Skin epidermis (tissue), 12 donors: ENCODE measurements around the gene NAGLU.

Experiments used
- H3K27ac ChIP-seq, 21 experiments: fragments of 200-600 bp; sonication (generic) in 11 of 21; one replicate each; pipeline ENCODE4 v1.5.0; 2020; ENCODE audit warnings: mild to moderate bottlenecking in 3 of 21, inconsistent platforms in 2 of 21, moderate library complexity in 2 of 21
- H3K4me3 ChIP-seq, 7 experiments: fragments of 200-600 bp; sonication (generic) in 2 of 7; one replicate each; pipeline ENCODE4 v1.5.0; 2020; ENCODE audit warnings: inconsistent platforms in 2 of 7, mild to moderate bottlenecking in 2 of 7, moderate library complexity in 1 of 7

The NAGLU gene

DNA sequence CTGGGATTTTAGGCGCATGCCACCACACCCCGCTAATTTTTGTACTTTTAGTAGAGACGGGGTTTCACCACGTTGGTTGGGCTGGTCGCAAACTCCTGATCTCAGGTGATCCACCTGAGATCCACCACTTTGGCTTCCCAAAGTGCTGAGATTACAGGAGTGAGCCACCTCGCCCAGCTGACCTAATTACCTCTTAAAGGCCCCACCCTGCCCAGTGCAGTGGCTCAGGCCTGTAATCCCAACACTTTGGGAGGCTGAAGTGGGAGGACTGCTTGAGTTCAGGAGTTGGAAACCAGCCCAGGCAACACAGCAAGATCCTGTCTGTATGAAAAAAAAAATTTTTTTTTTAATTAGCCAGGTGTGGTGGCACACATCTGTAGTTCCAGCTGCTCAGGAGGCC lies 23.0 kb downstream of the NAGLU start:
- Histone ChIP-seq H3K4me3 (no peak overlapping the region), H3K27ac (peak overlapping the region in 4 of 21 experiments; percentile 3 to 30 (median 7))

DNA sequence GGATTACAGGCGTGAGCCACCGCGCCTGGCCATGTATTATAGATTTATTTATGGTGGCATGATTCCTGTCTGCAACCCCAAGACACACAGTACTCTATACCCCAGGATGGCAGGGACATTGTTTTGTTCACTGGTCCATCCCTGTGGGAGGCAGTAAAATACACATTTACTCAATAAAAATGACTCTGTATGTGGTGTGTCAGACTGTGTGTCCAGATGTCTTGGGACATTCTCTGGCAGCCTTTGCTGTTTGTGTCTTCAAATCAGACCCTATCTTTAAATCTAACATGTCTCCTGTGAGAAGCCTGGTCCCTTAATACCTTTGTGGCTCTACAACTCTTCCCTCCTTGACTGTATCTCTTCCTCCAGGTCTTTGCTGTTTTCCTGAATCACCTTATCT lies 24.2 kb downstream of the NAGLU start:
- Histone ChIP-seq H3K27ac (peak overlapping the region in 1 of 21 experiments; percentile 22), H3K4me3 (no peak overlapping the region)

GRCh38 chr17:42561897-42562387 lies 25.9 kb downstream of the NAGLU start, which contains the start of gene COASY:
Gene COASY, plus strand, starts transcription at chr17:42562148. Its CDS starts 475 bp downstream, at chr17:42562623.
- H3K27ac ChIP-seq, result peak within 1 kb of the TSS; percentile 64 to 97 (median 89)
- H3K4me3 ChIP-seq, result peak within 1 kb of the TSS; percentile 57 to 89 (median 72)

- Histone ChIP-seq H3K27ac (peak overlapping the region; percentile 64 to 97 (median 89)), H3K4me3 (peak overlapping the region; percentile 57 to 89 (median 72))
Measured at GRCh38 chr17:42562388-42563142, 26.5 kb downstream of the NAGLU start.

- Histone ChIP-seq H3K4me3 (peak overlapping the region; percentile 57 to 89 (median 72)), H3K27ac (peak overlapping the region in 20 of 21 experiments; percentile 25 to 97 (median 89))
Measured at GRCh38 chr17:42563143-42563509, 27.1 kb downstream of the NAGLU start.

GRCh38 chr17:42563543-42563942 lies 27.5 kb downstream of the NAGLU start:
- H3K4me3 ChIP-seq, result peak overlapping the region in 3 of 7 experiments; percentile 71 to 80 (median 76)

GRCh38 chr17:42563950-42564349 lies 27.9 kb downstream of the NAGLU start:
- H3K27ac ChIP-seq, result peak overlapping the region in 9 of 21 experiments; percentile 9 to 97 (median 88)
- no peak overlapping the region for H3K4me3 ChIP-seq

More at GRCh38 chr17:42563543-42563942, 27.5 kb downstream of the NAGLU start:
- H3K27ac ChIP-seq, result peak overlapping the region in 12 of 21 experiments; percentile 9 to 97 (median 88)

DNA sequence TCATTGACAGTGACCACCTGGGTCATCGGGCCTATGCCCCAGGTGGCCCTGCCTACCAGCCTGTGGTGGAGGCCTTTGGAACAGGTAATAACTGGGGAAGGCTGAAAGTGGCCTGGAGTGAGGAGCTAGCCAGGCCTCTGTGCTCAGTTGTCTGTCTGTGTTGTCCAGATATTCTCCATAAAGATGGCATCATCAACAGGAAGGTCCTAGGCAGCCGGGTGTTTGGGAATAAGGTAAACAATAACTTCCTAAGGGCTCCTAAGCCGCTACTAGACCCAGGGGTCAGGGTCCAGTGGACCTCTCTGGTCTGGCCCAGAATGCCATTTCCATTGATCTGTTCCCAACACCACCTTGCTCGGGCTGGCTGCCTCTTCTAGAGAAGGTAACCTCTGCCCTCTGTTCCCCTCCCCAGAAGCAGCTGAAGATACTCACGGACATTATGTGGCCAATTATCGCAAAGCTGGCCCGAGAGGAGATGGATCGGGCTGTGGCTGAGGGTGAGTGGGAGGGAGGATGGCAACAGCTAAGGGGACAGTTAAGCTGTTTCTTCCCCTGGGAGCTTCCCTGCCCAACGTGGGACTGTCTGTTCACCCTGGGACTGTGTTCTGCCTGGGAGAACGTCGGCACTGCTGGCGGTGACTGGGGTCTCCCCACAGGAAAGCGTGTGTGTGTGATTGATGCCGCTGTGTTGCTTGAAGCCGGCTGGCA lies 28.9 kb downstream of the NAGLU start:
- H3K27ac ChIP-seq, result peak overlapping the region in 4 of 21 experiments; percentile 12 to 97 (median 67)
- H3K4me3 ChIP-seq, result no peak overlapping the region

DNA sequence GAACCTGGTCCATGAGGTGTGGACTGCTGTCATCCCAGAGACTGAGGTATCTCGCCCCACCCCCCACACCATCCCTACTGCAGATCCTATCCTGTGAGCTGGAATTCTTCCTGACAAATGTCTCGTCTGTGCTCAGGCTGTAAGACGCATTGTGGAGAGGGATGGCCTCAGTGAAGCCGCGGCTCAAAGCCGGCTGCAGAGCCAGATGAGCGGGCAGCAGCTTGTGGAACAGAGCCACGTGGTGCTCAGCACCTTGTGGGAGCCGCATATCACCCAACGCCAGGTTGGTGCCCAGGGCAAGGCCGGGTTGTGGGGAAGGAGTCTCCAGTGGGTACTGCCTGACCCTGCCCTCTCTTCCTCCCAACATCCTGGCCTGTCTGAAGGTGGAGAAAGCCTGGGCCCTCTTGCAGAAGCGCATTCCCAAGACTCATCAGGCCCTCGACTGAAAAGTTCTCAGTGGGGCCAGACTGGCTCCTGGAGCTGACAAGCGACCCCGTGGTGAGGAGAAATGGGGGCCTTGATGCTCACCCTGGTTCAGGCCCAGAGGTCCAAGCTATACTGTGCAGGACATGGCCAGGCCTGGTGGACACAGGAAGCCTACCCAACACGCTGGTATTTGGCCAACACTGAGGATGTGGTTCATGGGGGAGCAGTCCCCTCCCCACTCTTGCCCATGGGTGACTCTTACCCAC lies 29.6 kb downstream of the NAGLU start:
- Histone ChIP-seq H3K4me3 (peak overlapping the region in 1 of 7 experiments; percentile 68), H3K27ac (peak overlapping the region in 13 of 21 experiments; percentile 92 to 100 (median 96))

- Histone ChIP-seq H3K27ac (peak overlapping the region in 20 of 21 experiments; percentile 89 to 100 (median 96)), H3K4me3 (peak overlapping the region; percentile 68 to 92 (median 80))
Measured at GRCh38 chr17:42566215-42566882, 30.3 kb downstream of the NAGLU start.

GRCh38 chr17:42566883-42567573 lies 31.0 kb downstream of the NAGLU start, which contains the start of gene MLX:
Gene MLX, plus strand, starts transcription at chr17:42567100. Its CDS starts 25 bp downstream, at chr17:42567125.
- H3K27ac ChIP-seq, result peak within 1 kb of the TSS; percentile 50 to 100 (median 95)
- peak within 1 kb of the TSS; percentile 68 to 92 (median 80) for H3K4me3 ChIP-seq

DNA sequence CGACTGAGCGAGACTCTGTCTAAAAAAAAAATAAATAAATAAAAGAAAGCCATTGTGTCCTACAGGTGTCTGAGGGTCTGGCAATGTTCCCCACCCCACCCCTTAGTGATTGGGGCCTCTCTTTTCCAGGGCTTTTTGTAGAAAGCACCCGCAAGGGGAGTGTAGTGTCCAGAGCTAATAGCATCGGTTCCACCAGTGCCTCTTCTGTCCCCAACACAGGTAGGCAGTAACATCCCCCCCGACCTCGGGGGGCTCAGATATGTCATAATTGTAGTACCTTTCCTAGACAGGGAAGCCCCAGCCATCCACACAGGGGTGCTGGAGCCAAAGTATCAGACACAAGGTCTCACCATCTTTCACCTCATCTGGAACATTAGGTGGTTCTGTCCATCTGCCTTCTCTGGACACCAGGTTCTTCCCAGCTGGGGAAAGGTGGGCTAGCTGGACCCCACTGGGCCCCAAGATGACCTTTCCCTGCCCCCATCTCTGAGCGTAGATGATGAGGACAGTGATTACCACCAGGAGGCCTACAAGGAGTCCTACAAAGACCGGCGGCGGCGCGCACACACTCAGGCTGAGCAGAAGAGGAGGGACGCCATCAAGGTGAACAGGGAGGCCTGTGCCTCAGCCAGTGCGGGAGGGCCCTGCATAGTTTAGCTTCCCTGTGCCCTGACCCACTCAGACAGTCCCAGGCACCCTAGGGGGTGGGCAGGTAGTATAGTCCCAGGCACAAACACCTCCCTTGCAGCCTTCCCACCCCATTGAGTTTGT lies 32.5 kb downstream of the NAGLU start:
- Histone ChIP-seq H3K27ac (peak overlapping the region in 3 of 21 experiments; percentile 64 to 96 (median 93)), H3K4me3 (peak overlapping the region in 1 of 7 experiments; percentile 68)

DNA sequence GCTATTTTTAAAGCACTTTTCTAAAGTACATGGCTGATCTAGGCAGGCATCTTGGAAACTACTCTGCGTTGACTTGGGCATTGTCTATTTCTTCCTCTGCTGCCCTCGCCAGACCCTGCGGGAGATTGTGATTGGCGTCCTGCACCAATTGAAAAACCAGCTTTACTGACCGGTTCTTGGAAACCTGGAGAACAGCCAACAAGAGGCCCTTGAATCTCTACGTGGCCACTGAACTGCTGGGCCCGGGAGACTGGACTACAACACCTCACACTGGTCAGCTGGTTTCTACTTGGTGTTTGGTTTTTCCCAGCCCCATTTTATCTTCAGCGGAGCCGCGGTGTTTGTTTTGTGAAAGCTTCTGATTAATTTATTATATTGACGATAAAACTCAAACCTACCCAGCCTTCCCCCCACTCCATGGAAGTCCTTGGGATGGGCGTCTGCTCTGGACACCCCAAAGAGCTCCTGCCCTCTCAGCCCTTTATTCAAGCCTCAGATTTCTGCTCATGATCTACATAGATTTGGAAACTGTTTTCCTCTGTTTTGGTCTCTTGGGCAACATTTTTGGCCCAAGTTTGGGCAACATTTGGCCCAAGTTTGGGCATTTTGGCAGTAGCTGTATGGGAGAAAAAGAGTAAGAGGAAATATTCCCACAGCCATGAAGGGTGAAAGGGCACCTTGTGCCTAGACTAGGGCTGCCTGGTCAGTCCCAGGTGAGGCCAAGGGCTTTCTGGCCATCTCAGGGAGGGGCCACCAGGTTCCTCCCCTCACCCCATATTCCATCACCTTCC lies 35.6 kb downstream of the NAGLU start:
- H3K27ac ChIP-seq, result no peak overlapping the region
- no peak overlapping the region for H3K4me3 ChIP-seq

DNA sequence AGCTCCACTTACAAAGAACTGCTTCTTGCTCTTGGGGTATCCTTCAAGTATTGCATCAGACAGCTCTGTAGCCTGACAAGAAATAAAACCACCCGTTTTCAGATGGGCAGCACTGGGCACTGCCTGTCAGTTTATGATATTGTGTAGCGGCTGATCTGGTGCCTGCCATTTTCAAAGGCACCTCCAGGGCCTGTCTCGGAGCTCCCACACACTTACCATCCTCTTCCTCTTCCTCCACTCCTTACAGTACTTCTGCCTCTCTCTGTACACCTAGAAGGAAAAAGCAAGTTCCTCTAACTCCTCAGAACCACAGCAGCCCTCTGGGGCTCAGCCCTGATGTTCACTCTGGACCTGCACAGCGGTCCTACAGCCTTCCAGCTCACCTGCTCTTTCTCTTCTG lies 37.1 kb downstream of the NAGLU start:
- Histone ChIP-seq H3K27ac (no peak overlapping the region), H3K4me3 (no peak overlapping the region)

GRCh38 chr17:42574463-42574862 lies 38.4 kb downstream of the NAGLU start:
- Histone ChIP-seq H3K27ac (no peak overlapping the region), H3K4me3 (no peak overlapping the region)

DNA sequence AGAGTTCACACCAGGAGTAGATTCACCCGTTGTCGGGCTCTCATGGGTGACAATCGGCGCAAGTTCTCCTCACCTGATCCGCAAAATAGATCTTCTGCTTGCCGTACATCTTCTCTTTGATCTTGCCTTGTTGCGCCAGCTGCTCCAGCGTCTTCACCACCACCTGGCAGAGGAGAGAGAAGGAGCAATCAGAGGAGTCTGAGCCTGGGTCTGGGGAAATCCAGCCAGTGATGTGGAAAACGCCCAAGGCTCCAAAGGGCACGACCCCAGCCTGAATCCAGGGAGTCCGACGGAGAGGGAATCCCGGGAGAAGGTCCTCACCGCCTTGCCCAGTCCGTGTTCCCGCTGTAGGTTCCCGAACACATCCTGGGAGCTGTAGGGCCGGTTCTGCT lies 41.1 kb downstream of the NAGLU start:
- H3K27ac ChIP-seq, result peak overlapping the region in 19 of 21 experiments; percentile 37 to 93 (median 87)
- H3K4me3 ChIP-seq, result peak overlapping the region; percentile 43 to 71 (median 58)
